NCI-H226 (cell line): ENCODE data around the gene ENOX1.

Experiments
- DNase-seq: peaks from one replicate; pipeline ENCODE4 v3.0.0-alpha.2; 2015

Gene ENOX1

DNA sequence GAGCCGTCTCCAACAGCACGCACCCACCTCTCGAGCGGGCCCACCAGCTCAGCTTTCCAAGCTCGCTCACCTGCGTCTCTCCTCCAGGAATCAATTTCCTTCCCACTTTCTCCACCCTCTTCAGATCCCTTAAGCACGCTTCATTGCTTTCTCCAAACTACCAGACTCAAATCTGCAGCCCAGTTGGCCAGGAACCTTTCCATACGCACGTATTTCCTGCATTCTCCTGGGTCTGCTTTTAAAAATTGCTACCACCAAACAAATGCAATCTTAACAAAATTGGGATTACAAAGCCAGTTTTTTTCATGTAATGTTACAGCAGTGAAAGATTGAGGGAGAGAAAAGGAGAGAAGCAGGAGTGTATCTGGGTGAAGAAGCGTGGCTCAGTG, 1.5 kb downstream of the ENOX1 start:
- no peak for DNase-seq

DNA sequence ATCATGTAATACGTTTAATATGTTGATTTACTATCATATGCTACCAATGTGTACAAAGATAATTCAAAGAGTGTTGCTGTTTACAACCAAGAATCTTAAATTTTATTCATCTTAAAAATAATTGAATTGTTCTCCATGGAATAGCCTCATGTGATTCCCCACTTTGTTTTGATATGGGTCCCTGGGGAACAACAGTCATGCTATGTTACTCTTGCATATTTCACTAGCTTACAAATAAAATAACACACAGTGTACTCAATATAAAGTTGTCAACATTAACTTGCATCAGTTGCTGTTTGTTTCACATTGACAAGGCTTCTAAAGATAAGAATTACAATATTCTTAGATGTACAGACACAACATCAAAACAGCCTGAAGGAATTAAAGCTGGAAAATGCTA, 2.3 kb downstream of the ENOX1 start:
- DNase-seq = no peak

DNA sequence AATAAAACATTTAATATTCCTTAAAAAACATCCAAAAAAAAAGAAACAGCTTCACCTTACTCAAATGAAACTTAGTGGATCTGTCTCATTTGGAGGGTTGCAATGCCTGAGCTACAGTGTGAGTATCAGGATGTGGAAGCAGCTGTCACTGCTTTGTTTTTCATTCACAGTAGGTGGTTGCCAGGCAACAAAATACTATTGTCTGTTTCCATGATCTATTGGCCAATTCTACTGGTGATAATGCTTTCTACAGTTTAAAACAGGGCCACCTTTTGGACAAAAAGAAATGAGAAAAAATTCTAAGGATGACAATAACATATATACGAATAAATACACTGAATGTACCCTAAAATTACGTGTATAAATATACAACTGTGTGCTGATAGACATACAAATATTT, 3.0 kb downstream of the ENOX1 start:
- DNase-seq = peak; percentile 65

DNA sequence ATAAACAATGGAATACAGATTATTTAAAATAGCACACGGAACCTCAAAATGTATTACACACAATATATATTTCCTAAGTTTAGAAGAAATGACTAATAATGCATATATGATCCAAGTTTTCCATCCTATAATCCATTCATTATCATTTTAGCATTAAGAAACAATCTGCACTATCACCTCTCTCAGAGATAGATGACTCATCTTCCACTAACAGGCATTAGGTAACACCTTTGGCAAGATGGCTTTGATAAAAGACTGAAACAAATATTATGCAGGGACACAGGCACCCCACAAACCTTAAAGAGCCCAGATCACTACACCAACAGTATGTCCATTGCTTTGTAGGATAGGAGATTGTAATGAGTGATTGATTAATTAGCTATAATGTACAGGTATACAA, 4.1 kb downstream of the ENOX1 start:
- DNase-seq = peak; percentile 4

DNA sequence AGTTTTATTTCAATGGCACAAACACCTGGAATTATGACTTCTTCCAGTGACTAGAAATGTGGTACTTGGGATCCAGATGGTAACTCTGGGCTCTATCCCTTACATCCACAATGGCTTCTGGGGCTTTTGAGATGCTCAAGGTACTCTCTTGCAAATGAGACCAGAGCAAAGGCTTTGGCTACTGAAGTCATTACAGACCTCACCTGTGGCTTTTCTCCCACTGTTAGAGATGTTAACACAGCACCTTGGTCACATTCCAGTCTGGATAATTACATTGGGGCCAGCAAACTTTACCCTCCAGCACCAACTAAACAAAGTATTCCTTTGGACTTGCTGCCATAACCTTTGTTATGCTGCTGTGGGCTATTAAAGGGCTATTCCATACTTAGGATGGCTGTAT, 6.1 kb downstream of the ENOX1 start:
- no peak for DNase-seq

DNA sequence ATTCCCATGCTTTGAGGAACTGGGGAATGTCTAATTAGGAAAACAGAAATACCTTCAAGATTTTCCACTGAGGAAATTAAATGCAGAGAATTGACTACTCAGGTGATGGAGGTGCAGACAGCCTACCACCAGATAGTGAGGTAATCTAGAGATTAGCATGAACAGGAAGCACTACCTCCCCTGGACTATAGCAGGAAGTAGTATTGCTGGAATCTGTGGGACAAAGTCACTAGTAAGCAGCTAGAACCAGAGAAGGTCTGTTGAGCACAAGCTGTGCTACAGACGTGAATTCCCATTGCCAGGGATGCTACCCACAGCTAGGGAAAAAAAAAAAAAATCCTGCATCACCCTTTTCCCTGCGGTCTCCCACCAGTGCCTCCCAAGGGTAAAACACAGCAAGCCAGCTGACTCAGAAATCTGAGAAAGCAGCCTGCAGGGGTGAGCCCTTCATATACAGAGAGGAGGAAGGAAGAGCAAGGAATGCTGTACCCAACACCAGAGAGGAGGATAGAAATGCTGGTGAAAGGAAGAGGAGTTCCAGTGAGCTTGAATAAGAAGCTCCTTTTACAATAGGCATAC, 10.2 kb downstream of the ENOX1 start:
- DNase-seq = peak; percentile 53

DNA sequence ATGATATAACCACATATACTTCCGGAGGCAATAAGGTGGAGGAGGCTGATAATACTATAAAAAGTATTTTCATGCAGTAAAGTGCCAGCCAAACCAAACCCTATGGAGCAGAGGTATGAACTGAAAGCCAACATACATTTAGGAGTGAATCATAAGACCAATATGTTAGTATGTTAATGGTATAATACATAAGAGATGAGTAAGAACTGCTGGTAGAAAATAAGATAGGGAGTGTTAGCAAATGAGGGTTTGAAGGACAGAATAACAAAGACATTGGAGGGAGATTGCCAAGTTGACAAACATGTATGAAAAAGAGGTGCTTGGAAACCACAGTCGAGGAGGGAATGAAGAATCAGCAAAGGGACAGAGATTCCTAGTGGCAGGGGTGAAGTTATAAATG, 10.8 kb downstream of the ENOX1 start:
- DNase-seq = no peak

DNA sequence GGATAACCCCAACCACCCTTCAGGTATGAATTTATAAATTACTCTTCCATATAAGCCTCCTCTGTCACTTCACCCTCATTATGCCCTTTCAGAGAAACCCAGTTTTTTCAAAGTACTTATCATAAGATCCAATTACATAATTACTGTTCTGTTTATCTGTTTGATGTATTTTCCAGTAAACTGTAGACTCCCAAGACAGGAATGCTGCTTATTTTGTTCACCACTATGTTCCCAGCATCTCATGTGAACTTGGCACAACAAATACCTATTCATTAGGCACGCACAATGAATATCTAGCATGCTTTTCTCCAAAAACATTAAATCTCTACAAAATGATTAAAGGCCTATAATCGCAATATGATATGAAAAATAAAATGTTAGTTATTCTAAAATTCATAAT, 13.2 kb downstream of the ENOX1 start:
- no peak for DNase-seq

DNA sequence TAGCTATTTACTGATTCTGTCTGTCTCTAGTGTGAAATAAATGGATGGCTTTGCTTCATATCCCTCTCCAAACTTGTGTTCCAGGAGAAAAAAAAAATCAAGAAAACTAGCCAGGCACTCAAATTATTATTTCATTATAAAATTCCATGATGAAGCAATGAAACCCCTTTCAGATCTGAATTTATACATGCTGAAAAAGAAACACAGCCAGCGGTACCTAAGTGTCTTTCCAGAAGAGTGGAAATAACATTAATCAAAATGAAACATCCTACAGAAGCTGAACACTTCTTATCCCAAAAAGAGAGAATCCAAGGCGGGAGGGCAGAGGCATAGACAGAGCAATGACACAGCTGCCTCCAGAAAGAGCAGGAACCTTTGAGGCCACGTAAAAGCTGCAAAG, 15.9 kb downstream of the ENOX1 start:
- DNase-seq = no peak

DNA sequence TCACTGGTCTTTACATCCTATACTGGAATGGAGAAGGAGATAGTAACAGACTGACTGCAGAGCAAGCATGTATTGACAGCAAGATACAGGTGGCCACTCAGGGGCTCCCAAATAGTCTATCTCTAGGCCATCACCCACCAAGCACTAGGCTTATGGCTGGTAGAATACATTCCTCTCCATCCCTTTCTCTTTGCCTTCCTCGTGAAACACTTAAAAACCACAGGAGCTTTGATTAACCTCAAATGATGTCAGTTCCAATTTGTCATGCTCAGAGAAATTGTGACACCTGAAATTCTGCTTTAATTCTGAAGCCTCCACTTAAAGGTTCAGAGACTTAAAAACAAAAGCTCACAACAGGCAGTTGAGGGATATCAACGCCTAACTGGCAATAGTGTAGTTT, 17.2 kb downstream of the ENOX1 start:
- no peak for DNase-seq

DNA sequence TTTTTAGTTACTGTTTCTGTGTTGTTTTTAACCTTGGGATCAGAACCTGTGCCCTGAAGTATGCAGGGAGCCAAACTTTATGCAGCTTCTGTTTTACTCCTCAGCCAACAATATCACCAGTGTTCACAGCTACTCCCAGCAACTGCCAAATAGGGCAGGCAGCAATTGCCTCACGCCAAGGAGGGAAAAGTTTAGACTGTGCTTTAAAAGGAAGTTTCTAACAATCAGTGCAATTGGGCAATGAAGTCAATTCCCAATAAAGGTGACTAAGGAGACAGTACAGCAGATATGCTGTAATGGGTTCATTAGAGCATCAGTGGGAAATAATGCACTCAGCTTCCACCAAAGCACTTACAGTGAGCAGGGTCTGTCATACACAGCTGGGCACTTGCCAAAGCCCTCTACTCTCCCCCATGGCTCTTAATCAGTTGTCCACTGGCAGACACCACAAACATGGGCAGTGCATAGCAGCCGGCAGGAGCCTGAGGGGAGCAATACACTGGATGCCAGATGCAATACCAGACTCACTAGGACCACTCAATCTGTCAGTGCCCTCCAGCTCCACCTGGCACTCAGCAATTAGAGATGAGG, 19.3 kb downstream of the ENOX1 start:
- DNase-seq = no peak

DNA sequence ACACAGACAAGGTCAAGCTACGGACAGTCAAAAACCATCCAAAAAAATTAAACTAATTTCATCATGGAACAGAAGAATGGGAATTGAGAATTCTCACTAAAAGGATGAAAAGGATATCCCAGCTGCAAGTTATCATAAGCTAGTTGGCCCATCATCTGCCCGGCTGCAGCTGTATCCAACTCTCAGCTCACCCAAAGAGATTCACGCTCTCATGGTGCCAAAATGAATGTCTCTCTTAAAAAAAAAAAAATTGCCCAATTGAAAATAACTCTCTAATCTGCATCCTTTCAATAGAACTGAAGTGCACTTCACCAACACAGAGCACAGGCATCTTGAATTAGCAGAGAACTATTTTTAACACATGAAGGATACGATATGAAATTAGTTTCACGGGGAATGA, 20.0 kb downstream of the ENOX1 start:
- no peak for DNase-seq

DNA sequence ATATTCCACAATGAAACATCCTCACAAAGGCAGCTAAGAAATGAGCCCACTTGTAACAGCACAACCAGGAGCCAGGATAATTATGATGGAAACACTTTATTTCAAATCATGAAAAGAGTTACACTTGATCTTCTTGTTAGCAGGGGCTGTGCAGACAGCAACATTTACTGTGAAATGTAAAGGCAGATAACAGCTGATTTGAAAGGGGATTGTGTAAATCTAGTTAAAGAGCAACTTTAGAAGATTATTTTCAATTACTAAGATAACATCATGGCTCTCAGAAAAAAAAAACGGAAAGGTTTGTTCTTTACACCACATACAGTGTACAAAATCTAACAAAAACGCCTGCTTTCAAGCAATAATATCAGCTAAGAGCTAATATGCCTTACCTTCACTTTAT, 22.4 kb downstream of the ENOX1 start:
- no peak for DNase-seq

DNA sequence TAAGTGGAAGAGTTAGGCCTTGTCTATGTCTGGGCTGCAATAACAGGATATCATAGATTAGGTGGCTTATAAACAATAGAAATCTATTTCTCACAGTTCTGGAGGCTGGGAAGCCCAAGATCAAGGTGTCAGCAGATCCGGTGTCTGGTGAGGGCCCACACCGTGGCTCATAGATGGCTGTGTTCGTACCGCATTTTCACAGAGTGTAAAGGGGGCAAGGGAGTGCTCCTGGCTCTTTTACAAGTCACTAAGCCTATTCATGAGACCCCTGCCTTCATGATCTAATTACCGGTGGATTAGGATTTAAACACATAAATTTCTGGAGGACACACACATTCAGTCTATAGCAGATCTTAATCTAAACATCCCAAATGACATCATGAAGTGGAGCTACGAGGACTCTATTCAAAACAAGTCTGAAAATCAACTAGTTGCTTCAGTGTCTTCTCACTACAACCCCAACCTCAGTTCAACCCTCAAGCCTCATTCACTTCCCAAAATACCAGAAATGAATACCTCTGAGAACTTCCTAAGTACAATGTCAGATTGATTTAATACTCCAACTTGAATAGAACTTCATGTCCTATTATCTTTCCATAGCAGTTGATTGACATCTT, 23.5 kb downstream of the ENOX1 start:
- DNase-seq = no peak

DNA sequence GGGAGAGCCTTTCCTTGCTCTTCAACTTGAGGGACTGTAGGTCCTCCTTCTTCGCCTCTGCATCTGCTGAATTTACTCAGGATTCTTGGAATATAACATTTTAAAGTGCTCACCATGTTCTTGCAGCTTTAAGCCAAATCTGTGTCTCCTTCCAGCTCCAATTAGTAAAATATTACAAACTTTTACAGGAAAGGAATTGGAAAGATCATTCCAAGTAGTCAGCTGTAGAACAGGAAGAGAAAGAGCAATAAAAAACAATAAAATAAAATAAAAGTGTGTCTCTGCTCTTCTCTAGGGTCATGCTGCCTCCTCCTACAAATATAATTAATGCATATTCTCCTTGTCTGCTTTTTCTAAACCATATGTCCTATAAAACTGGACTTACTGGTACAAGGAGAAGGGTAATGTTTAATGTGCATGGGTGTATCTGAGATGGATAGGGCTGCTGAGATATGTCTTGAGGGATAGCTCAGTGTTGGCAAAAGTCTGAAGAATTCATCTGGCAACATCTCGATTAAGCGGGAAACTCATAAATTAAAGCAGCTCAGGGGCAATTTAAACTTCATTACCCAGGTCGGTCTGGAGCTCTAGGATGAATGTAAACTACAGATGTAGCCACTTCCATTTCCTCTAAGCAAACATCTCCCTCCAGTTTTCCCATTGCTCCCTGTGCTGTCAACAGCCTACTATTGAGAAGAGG, 25.0 kb downstream of the ENOX1 start:
- DNase-seq = no peak

DNA sequence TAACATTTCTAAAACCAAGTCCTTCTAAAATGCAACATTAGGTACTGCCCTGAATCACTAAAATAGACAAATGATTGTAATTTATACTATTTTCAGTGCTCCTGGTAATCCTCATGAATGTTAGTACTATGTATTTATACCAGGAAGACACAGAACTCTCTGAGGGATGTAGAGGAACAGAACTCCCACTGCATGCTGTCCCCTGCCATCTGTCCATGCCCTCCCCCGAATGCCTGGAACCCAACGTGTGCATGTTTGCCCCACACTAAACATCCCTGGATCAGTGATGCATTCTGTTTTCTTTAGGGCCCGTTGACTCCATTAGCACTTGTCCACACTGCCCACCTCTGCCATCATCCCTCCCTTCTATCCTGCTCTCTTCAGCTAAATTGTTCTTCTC, 26.5 kb downstream of the ENOX1 start:
- DNase-seq = no peak

DNA sequence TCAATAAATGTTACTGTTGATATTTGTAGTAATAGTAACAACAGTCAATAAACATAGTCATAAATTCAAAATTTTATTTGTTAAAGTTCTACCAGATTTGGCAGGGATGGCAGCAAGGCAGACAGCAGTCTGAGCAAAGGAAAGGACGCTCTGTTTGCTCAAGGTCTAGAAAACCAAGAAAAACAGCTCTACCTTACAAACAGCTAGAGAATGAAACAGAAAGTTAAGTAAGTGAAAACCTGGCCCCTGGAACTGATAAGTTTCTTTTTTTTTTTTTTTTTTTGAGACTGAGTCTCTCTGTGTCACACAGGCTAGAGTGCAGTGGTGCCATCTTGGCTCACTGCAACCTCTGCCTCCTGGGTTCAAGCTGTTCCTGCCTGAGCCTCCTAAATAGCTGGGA, 27.9 kb downstream of the ENOX1 start:
- DNase-seq = no peak

DNA sequence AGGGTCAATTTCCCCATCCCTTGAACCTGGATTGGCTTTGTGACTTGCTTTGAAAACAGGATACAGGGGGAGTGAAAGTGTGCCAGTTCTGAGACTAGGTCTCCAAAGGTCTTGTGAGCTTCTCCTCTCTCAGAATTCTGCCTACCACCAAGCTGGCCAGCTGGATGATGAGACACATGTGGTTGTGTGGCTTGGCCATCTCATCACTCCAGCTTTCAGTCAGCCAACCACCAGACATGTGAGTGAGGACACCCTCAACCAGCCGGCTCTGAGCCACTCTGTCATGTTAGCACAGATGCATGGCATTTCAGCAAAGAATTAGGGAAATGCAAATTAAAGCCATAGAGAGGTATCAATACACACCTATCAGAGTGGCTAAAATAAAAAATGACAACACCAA, 29.5 kb downstream of the ENOX1 start:
- no peak for DNase-seq

DNA sequence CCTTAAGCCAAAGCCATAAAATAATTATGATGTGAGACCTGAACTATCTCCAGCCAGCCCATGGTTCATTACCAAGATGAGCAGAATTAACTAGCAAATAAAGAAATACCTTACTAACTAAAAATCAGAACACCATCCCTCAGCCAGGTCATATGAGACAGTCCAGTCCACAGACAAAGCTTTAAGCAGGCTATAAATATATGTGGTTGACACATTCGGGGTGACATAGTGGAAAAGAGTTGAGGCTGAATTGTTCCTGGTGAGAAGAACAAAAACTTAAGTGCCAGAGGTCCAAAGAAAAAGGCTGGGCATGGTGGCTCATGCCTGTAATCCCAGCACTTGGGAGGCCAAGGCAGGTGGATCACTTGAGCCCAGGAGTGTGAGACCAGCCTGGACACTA, 30.9 kb downstream of the ENOX1 start:
- DNase-seq = no peak

DNA sequence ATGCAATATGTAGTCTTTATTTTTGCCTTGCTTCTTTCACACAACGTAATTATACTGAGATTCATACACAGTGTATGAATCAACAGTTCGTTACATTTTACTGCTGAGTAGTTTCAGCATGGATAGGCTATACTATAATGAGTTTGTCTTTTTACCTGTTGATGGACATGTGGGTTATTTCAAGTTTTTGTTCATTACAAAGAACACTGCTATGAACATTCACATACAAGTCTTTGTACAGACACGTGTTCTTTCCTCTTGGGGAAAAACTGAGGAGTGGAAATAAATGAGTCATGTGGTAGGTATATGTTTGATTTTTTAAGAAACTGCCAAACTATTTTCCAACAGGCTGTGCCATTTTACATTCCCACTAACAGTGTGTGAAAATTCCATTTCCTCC, 35.1 kb downstream of the ENOX1 start:
- no peak for DNase-seq

DNA sequence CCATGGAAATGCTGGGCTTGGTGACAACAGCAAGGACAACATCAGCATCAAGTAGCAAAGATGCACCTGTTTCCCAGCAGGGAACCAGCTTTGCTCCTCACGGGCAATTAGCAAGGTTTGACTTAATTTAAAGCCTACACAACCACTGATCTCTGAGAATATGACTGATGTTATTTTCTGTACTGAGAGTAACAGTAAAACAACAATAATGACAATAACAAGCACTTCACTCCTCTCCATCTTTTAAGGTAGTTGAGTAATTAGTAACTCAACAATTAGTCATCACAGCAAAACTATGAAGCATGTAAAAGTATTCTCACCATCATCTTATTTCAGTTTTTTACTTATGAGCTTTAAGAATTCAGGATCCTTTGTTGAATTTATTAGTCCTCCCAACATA, 37.3 kb downstream of the ENOX1 start:
- no peak for DNase-seq

DNA sequence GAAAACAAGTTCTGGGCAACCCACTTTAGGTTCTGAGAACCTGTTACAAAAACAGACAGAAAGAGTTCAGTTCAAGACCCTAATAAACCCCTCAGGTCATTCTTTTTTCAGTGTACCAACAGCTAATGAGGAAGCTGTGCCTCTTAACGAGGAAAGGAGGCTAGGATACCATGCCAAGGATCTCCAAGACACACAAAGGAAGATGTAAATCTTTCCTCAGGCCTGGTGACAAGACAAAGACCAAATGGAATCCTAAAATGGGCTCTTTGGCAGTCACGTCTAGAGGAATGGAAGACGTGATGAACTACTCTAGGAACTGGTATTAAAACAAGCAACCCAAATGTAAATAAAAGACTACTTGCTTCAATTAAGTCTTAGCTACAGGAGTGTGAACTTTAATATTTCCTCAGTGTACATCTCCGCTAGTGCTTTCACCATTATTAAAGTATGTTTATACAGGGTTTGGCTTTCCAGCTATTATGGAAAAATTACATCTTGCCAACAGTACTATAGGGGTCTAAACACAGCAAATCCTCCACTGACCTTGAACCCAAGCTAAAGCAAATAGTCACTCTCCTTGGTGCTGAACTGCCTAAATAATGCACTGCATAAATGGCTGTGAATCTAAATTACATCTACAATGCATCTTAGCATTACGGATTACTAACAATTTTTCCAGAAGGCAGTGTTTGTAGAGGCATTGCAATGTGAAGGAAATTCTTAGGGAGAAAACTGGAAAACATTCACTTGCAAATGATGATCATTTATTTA, 42.3 kb downstream of the ENOX1 start:
- no peak for DNase-seq

DNA sequence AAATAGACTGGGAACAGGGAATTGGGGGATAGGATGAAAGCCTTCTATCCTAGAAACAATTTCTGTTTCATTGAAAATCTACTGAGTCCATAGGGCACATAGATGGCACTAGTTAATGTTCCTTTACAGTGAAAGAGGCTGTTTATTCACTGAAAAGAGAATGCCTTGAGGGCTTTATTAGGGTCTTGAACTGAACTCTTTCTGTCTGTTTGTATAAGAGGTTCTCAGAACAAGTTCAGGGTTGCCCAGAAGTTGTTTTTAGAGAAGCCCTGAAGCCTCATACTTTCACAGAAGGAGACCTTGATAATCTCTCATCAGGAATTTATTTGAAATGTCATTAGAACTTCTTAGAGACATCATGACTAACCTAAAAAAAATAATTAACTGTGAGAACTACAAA, 43.9 kb downstream of the ENOX1 start:
- no peak for DNase-seq
